ENCODE data around the gene AKR1C1.
"Not testable (repeated sequence)": the region's sequence is repeated elsewhere in the genome, so short reads cannot be mapped to it uniquely, and the experiment has no call there.

The AKR1C1 gene

GRCh38 chr10:4962876-4963814 is at the start of gene AKR1C1:
Gene AKR1C1 (plus strand): TSS chr10:4963415. CDS start chr10:4963445, 30 bp downstream.
- not testable (repeated sequence) for DNase-seq

- DNase-seq = no peak
Observed at GRCh38 chr10:4914213-4914850, 48.9 kb upstream of the AKR1C1 start.

GRCh38 chr10:4916086-4916716 is 47.0 kb upstream of the AKR1C1 start:
- no peak for DNase-seq

GRCh38 chr10:4918236-4918635 is 45.0 kb upstream of the AKR1C1 start:
- no peak for DNase-seq

GRCh38 chr10:4924482-4924881 is 38.7 kb upstream of the AKR1C1 start:
- not testable (repeated sequence) for DNase-seq

- no peak for DNase-seq
Observed at GRCh38 chr10:4926400-4926799, 36.8 kb upstream of the AKR1C1 start.

- no peak for DNase-seq
Observed at GRCh38 chr10:4931587-4931986, 31.6 kb upstream of the AKR1C1 start.

- no peak for DNase-seq
Observed at GRCh38 chr10:4934391-4934987, 28.7 kb upstream of the AKR1C1 start.

- no peak for DNase-seq
Observed at GRCh38 chr10:4937346-4937745, 25.9 kb upstream of the AKR1C1 start.

GRCh38 chr10:4939224-4940072 is 23.8 kb upstream of the AKR1C1 start:
- DNase-seq = no peak

GRCh38 chr10:4940073-4940428 is 23.2 kb upstream of the AKR1C1 start:
- DNase-seq = not testable (repeated sequence)

- DNase-seq = not testable (repeated sequence)
Observed at GRCh38 chr10:4940909-4941308, 22.3 kb upstream of the AKR1C1 start.

- no peak for DNase-seq
Observed at GRCh38 chr10:4941540-4942330, 21.5 kb upstream of the AKR1C1 start.

GRCh38 chr10:4942931-4943330 is 20.3 kb upstream of the AKR1C1 start:
- not testable (repeated sequence) for DNase-seq

- not testable (repeated sequence) for DNase-seq
Observed at GRCh38 chr10:4943416-4943815, 19.8 kb upstream of the AKR1C1 start.

- no peak for DNase-seq
Observed at GRCh38 chr10:4943821-4944220, 19.4 kb upstream of the AKR1C1 start.

- no peak for DNase-seq
Observed at GRCh38 chr10:4944841-4945240, 18.4 kb upstream of the AKR1C1 start.

- DNase-seq = no peak
Observed at GRCh38 chr10:4945766-4946717, 17.2 kb upstream of the AKR1C1 start.

- no peak for DNase-seq
Observed at GRCh38 chr10:4947039-4947634, 16.1 kb upstream of the AKR1C1 start.

Data from activated CD4-positive, alpha-beta T cell treated with anti-CD3 and anti-CD28 coated beads, Interleukin-2, amount 50 U/mL, for 48 hours (primary cell).